RWPE2 (cell line): ENCODE measurements around the gene OPN4.

Source experiments
- ATAC-seq: fragments of 200-7000 bp; cut with Tn5 transposase; 3 replicates; pipeline ENCODE4 v1.9.1; 2021; ENCODE audit warnings: low read depth
- DNase-seq: peaks from one replicate; pipeline ENCODE4 v3.0.0-alpha.2; 2020; ENCODE audit warnings: low spot score
- H3K27ac ChIP-seq: fragments of 450-650 bp; 2 replicates; pipeline ENCODE4 v1.5.1; 2017; ENCODE audit warnings: mild to moderate bottlenecking; ENCODE audit not compliant: poor library complexity, severe bottlenecking
- H3K27me3 ChIP-seq: fragments of 250-450 bp; sonication (Bioruptor Pico); 2 replicates; pipeline ENCODE4 v1.5.1; 2021; ENCODE audit warnings: mild to moderate bottlenecking, moderate library complexity; ENCODE audit not compliant: insufficient read depth, poor library complexity, severe bottlenecking
- H3K36me3 ChIP-seq: fragments of 250-450 bp; sonication (Bioruptor Pico); 2 replicates; pipeline ENCODE4 v1.5.1; 2020; ENCODE audit warnings: low read depth, mild to moderate bottlenecking, moderate library complexity
- H3K4me1 ChIP-seq: fragments of 250-450 bp; sonication (Bioruptor Pico); 2 replicates; pipeline ENCODE4 v1.5.1; 2021; ENCODE audit warnings: mild to moderate bottlenecking, moderate library complexity; ENCODE audit not compliant: insufficient read depth, poor library complexity, severe bottlenecking
- H3K4me3 ChIP-seq: fragments of 250-450 bp; sonication (Bioruptor Pico); 2 replicates; pipeline ENCODE4 v1.5.1; 2021; ENCODE audit warnings: mild to moderate bottlenecking, moderate library complexity; ENCODE audit not compliant: severe bottlenecking
- H3K9me3 ChIP-seq: fragments of 250-450 bp; sonication (Bioruptor Pico); 2 replicates; pipeline ENCODE4 v1.5.1; 2021; ENCODE audit warnings: mild to moderate bottlenecking, moderate library complexity; ENCODE audit not compliant: severe bottlenecking
- CTCF ChIP-seq: fragments of 450-650 bp; IDR thresholded peaks from one replicate; pipeline ENCODE4 v1.5.1; 2017; ENCODE audit warnings: mild to moderate bottlenecking, moderate library complexity; ENCODE audit not compliant: poor library complexity, severe bottlenecking

The OPN4 gene

GRCh38 chr10:86666538-86666937 is 12.2 kb downstream of the OPN4 start:
- TF ChIP-seq CTCF, result no peak
- Histone ChIP-seq H3K27ac (no peak overlapping the region), H3K4me3 (no peak overlapping the region), H3K27me3 (no peaks in the 10 kb centered on the region), H3K36me3 (no peaks in the 10 kb centered on the region), H3K9me3 (no peaks in the 10 kb centered on the region), H3K4me1 (no peaks in the 10 kb centered on the region)
- ATAC-seq (no peak), DNase-seq (no peak)

- Histone ChIP-seq H3K27me3 (no peaks in the 10 kb centered on the region), H3K27ac (no peak overlapping the region), H3K9me3 (no peaks in the 10 kb centered on the region), H3K4me3 (no peak overlapping the region), H3K36me3 (no peaks in the 10 kb centered on the region), H3K4me1 (no peaks in the 10 kb centered on the region)
- no peak for DNase-seq
- ATAC-seq, result no peak
- TF ChIP-seq CTCF, result no peak
Measured at GRCh38 chr10:86667421-86668181, 13.3 kb downstream of the OPN4 start.

GRCh38 chr10:86668297-86669165 is 14.2 kb downstream of the OPN4 start, which contains the start of gene LDB3:
Gene LDB3, plus strand, starts transcription at chr10:86668511. Its CDS starts 181 bp downstream, at chr10:86668692.
- Histone ChIP-seq H3K27me3 (no peaks in the 10 kb centered on the region), H3K27ac (no peak within 1 kb of the TSS), H3K4me3 (no peak within 1 kb of the TSS), H3K36me3 (no peaks in the 10 kb centered on the region), H3K4me1 (no peaks in the 10 kb centered on the region), H3K9me3 (no peaks in the 10 kb centered on the region)
- ATAC-seq (peak; percentile 72), DNase-seq (no peak)
- no peak for TF ChIP-seq CTCF

GRCh38 chr10:86670290-86670811 is 16.0 kb downstream of the OPN4 start:
- no peak for ATAC-seq
- Histone ChIP-seq H3K9me3 (no peaks in the 10 kb centered on the region), H3K4me3 (no peak overlapping the region), H3K27ac (no peak overlapping the region), H3K4me1 (no peaks in the 10 kb centered on the region), H3K36me3 (no peaks in the 10 kb centered on the region), H3K27me3 (no peaks in the 10 kb centered on the region)
- no peak for TF ChIP-seq CTCF
- no peak for DNase-seq
